ENCODE data around the gene PRDM11. TPM values are rescaled to one million over a fixed set of nuclear protein-coding genes. Genes with fewer than 3 reads are reported as not detected.

The PRDM11 gene
- total and polyA plus RNA-seq, 2 of the 8 experiments (the other 6 are each of a cell fraction or from before 2014, with no cell fraction given): 3.6 to 11.7 TPM

GRCh38 chr11:45263773-45264172, 117.3 kb downstream of the PRDM11 start (continued):
- TF ChIP-seq ASH2L (IDR thresholded peaks at IDR 0.05; ENCODE audit: low read length) (no peak), HDAC2 (IDR thresholded peaks at IDR 0.05; ENCODE audit: borderline replicate concordance in 1 of 2, low read depth in 2 of 2, low read length in 2 of 2) (no peak), SIN3A (conservative IDR thresholded peaks at IDR 0.05 in 1 of 2, IDR thresholded peaks at IDR 0.05 in 1 of 2; ENCODE audit: low read depth in 1 of 2, low read length in 2 of 2) (no peak), EGR1 (IDR thresholded peaks at IDR 0.05; ENCODE audit: borderline replicate concordance, low read depth, low read length) (no peak), KDM5A (IDR thresholded peaks at IDR 0.05; ENCODE audit: low read length) (no peak), USF2 (IDR thresholded peaks at IDR 0.05; ENCODE audit: low read length) (no peak), NANOG (IDR thresholded peaks at IDR 0.05; ENCODE audit: insufficient read depth, low read depth, low read length, poor library complexity, severe bottlenecking) (no peak), CREB1 (IDR thresholded peaks at IDR 0.05) (no peak)

Data from H1 (cell line).